ENCODE measurements around the gene FCSK. TPM values are rescaled to one million over a fixed set of nuclear protein-coding genes. Genes with fewer than 3 reads are reported as not detected.

FCSK gene
- total and polyA plus RNA-seq, 2 of the 8 experiments (the other 6 are each of a cell fraction or from before 2014, with no cell fraction given): 4.6 to 5.1 TPM

DNA sequence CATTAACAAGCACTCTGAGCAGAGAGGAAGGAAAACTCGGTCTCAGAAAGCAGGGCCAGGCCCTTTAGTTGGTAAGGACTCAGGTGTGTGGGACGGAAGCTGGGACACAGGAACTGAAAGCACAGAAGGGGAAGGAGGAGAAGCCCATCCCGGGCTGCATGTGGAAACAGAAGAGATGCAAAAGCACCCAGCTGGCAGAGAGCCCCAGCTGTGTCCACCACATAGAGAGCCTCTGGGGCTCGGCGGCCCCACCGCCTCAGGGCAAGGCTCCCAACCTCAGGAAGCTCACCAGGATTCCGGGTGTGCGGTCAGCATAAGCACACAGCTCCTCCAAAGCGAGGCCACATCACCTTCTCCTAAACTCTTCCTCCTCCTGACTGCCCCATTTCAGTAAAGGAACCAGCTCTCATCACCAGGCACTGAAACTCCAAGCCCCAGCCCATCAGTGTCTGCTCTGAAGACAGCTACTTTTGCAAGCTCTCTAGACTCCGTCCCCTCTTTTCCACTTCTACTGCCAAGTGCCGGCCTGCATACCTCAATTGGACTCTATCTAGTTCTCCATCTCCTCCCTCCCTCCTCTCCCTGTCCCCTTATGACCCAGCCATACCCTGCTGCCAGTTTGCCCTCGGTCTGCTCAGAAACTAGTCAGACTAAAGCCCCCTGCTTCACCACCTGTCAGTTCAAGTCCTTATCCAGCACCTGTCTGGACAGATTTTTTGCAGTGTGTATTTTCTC is 21.5 kb upstream of the FCSK start:
- peak overlapping the region; percentile 75; the same call in 1 of the 2 replicates for H2BK12ac ChIP-seq (ENCODE audit: low read depth, low read length)
- H3K4me2 ChIP-seq (ENCODE audit: insufficient read depth in 1 of 2, low read depth in 2 of 2, low read length in 2 of 2): no peak overlapping the region; a peak in 2 of 4 replicates
- peak overlapping the region; percentile 78 for H2BK5ac ChIP-seq (ENCODE audit: low read depth, low read length)
- CTCF ChIA-PET (ENCODE audit: partially characterized antibody): interaction anchor here (0.9 to 2.6 kb wide), 5 partner anchors 9 to 39 kb away, joined by 3 to 10 read pairs (median 6); no protein-coding TSS in a partner anchor
- H4K8ac ChIP-seq (ENCODE audit: extremely low read depth, insufficient read depth, low read length): no peak overlapping the region
- no peak overlapping the region for H3K23ac ChIP-seq (ENCODE audit: insufficient read length)
- H4K5ac ChIP-seq (ENCODE audit: insufficient read length, low read depth, low read length): no peak overlapping the region
- H3K23me2 ChIP-seq (ENCODE audit: low read depth, low read length): peaks cover 3% of the 10 kb centered on the region
- peak overlapping the region; percentile 4; the same call in 1 of the 2 replicates for H2AK5ac ChIP-seq (ENCODE audit: low read depth, low read length)
- H2BK15ac ChIP-seq (ENCODE audit: low read length): peak overlapping the region; percentile 97; the same call in 1 of the 2 replicates
- H3K9ac ChIP-seq (replicated peaks in 1 of 4; ENCODE audit: extremely low read depth in 1 of 4, low read depth in 3 of 4, low read length in 3 of 4): peak overlapping the region in 1 of 4 experiments; percentile 18; a peak in 1 of 7 replicates
- H3K4ac ChIP-seq (replicated peaks; ENCODE audit: insufficient read length, low read depth, low read length): no peak overlapping the region
- WGBS, 2 experiments (ENCODE audit: extremely low coverage in 1 of 2, insufficient coverage in 1 of 2, insufficient read length in 1 of 2, insufficient replicate concordance in 2 of 2, low coverage in 1 of 2, low lambda C conversion rate in 2 of 2, missing lambda C conversion rate in 1 of 2): 74% methylated on average over 12 of the region's 12 CpGs; no CpG with 5 or more reads in 1 of the 2 experiments
- FAIRE-seq: no peak
- DNase-seq (ENCODE audit: low read depth in 1 of 2, low spot score in 2 of 2): no peak
- peak overlapping the region; percentile 72; the same call in 1 of the 2 replicates for H2BK20ac ChIP-seq (ENCODE audit: low read length)
- no peak overlapping the region for H2BK120ac ChIP-seq (replicated peaks; ENCODE audit: low read depth, low read length)
- no peak overlapping the region for H3K4me3 ChIP-seq (ENCODE audit: extremely low read depth in 1 of 4, insufficient read depth in 2 of 4, low read depth in 3 of 4, low read length in 4 of 4)
- POLR2A ChIA-PET (ENCODE audit: partially characterized antibody): interaction anchor here (0.8 to 2.6 kb wide), 8 partner anchors 11 to 52 kb away, joined by 3 to 9 read pairs (median 4); no protein-coding TSS in a partner anchor
- H3K14ac ChIP-seq (ENCODE audit: insufficient read length): no peak overlapping the region
- H3K36me3 ChIP-seq (ENCODE audit: control insufficient read depth in 2 of 4, insufficient read depth in 4 of 4, low read length in 3 of 4): peaks cover 0 to 5% (median 0%) of the 10 kb centered on the region in 4 experiments; a peak in 3 of 8 replicates
- no peak for TF ChIP-seq FOSL1 (IDR thresholded peaks at IDR 0.05; ENCODE audit: insufficient read depth, low read depth, low read length)
- TF ChIP-seq SRF (IDR thresholded peaks at IDR 0.05; ENCODE audit: low read depth, low read length): no peak
- no peak for TF ChIP-seq ZNF274 (IDR thresholded peaks at IDR 0.05; ENCODE audit: borderline replicate concordance, extremely low read depth, low read length)
- TF ChIP-seq SIX5 (IDR thresholded peaks at IDR 0.05; ENCODE audit: low read depth, low read length): no peak
- no peak for TF ChIP-seq PHF8 (conservative IDR thresholded peaks at IDR 0.05; ENCODE audit: low read depth, low read length)
- TF ChIP-seq RFX5 (IDR thresholded peaks at IDR 0.05; ENCODE audit: borderline replicate concordance, low read depth, low read length): no peak
- H3K79me1 ChIP-seq (ENCODE audit: low read depth, low read length): peaks cover 12% of the 10 kb centered on the region
- no peak overlapping the region; the same call in 1 of the 2 replicates for H3K18ac ChIP-seq (ENCODE audit: extremely low read depth, low read length)
- no peak overlapping the region for H2AFZ ChIP-seq (ENCODE audit: low read length)
- peaks cover 0 to 68% of the 10 kb centered on the region in 2 experiments; a peak in 3 of 4 replicates for H3K79me2 ChIP-seq (ENCODE audit: control insufficient read depth in 1 of 2, insufficient read depth in 2 of 2, low read length in 2 of 2)
- peak overlapping the region; percentile 30 for H3K27ac ChIP-seq (ENCODE audit: low read depth, low read length)
- no peaks in the 10 kb centered on the region for H3K27me3 ChIP-seq (replicated peaks in 1 of 4; ENCODE audit: control insufficient read depth in 3 of 4, extremely low read depth in 1 of 4, insufficient read depth in 3 of 4, low read length in 3 of 4)
- peaks cover 30 to 48% (median 40%) of the 10 kb centered on the region in 4 experiments for H3K4me1 ChIP-seq (replicated peaks in 1 of 4; ENCODE audit: control insufficient read depth in 3 of 4, insufficient read depth in 4 of 4, low read length in 3 of 4)
- no peaks in the 10 kb centered on the region for H3K9me3 ChIP-seq (ENCODE audit: insufficient read depth in 2 of 2, low read depth in 1 of 2, low read length in 1 of 2)
- H4K20me1 ChIP-seq (replicated peaks in 1 of 2; ENCODE audit: control insufficient read depth in 1 of 2, insufficient read depth in 2 of 2, low read length in 2 of 2): no peaks in the 10 kb centered on the region
- H3K56ac ChIP-seq (replicated peaks; ENCODE audit: insufficient read length, low read depth, low read length): no peak overlapping the region
- peak overlapping the region; percentile 39 for H4K91ac ChIP-seq (replicated peaks; ENCODE audit: insufficient read length, low read length)
